SK-N-SH (cell line): ENCODE measurements around the gene LRMDA. TPM values are rescaled to one million over a fixed set of nuclear protein-coding genes. Genes with fewer than 3 reads are reported as not detected.

Experiments
- CTCF ChIA-PET: fragments of 300-600, 350-600 bp; formaldehyde crosslinking; extraction: SDS; loops from one replicate; lab custom pipeline; 2021; lab: Yijun Ruan, JAX
- POLR2A ChIA-PET: fragments of 350-600 bp; sonication (Branson Sonifier 250); formaldehyde crosslinking; extraction: SDS; loops from one replicate; lab custom pipeline; 2020; ENCODE audit warnings: antibody characterized with exemption, inconsistent platforms; lab: Yijun Ruan, JAX
- DNase-seq: peaks from one replicate; pipeline ENCODE4 v3.0.0; 2012
- H2AFZ ChIP-seq: fragments of 200-600 bp; sonication (generic); 2 replicates; pipeline ENCODE4 v1.8.1; 2016; ENCODE audit warnings: antibody characterized with exemption, mild to moderate bottlenecking, low read depth
- H3F3A ChIP-seq: fragments of 200-600 bp; sonication (generic); replicated peaks from 2 replicates; pipeline ENCODE3; 2016; ENCODE audit warnings: antibody characterized with exemption, mild to moderate bottlenecking; ENCODE audit not compliant: insufficient read depth
- H3K27ac ChIP-seq, 2 experiments: fragments of 200-500 bp in 1 of 2; fragments of 200-600 bp in 1 of 2; sonication (Bioruptor generic) in 1 of 2; sonication (generic), shearing (Covaris generic) in 1 of 2; 2 replicates each; pipeline versions ENCODE4 v1.5.1 to v1.6.1; 2014 to 2016; ENCODE audit warnings: low read depth in 2 of 2, inconsistent platforms in 1 of 2, low read length in 1 of 2, mild to moderate bottlenecking in 1 of 2, mixed read lengths in 1 of 2
- H3K27me3 ChIP-seq: fragments of 200-600 bp; sonication (generic), shearing (Covaris generic); 2 replicates; pipeline ENCODE4 v1.6.1; 2016; ENCODE audit warnings: mixed run types; ENCODE audit not compliant: insufficient read depth
- H3K36me3 ChIP-seq, 2 experiments: fragments of 200-500 bp in 1 of 2; fragments of 200-600 bp in 1 of 2; sonication (Bioruptor generic) in 1 of 2; sonication (generic) in 1 of 2; replicated peaks in 1 of 2; 2 replicates each; pipeline versions ENCODE3 to v1.5.1; 2014 to 2016; ENCODE audit warnings: low read length in 1 of 2, mild to moderate bottlenecking in 1 of 2; ENCODE audit not compliant: insufficient read depth in 2 of 2, control insufficient read depth in 1 of 2
- H3K4me1 ChIP-seq, 2 experiments: fragments of 200-500 bp in 1 of 2; fragments of 200-600 bp in 1 of 2; sonication (Bioruptor generic) in 1 of 2; sonication (generic), shearing (Covaris generic) in 1 of 2; 2 replicates each; pipeline versions ENCODE4 v1.5.1 to v1.6.1; 2014 to 2016; ENCODE audit warnings: low read depth in 1 of 2, low read length in 1 of 2, mixed run types in 1 of 2; ENCODE audit not compliant: insufficient read depth in 2 of 2, control insufficient read depth in 1 of 2
- H3K4me2 ChIP-seq: fragments of 200-600 bp; sonication (generic), shearing (Covaris generic); 2 replicates; pipeline ENCODE4 v1.6.1; 2017; ENCODE audit warnings: mixed run types
- H3K4me3 ChIP-seq, 2 experiments: fragments of 200-500 bp in 1 of 2; fragments of 200-600 bp in 1 of 2; sonication (Bioruptor generic) in 1 of 2; sonication (generic), shearing (Covaris generic) in 1 of 2; 2 replicates each; pipeline versions ENCODE4 v1.5.1 to v1.8.1; 2014 to 2016; ENCODE audit warnings: low read depth in 2 of 2, inconsistent platforms in 1 of 2, low read length in 1 of 2, mild to moderate bottlenecking in 1 of 2, mixed read lengths in 1 of 2, moderate library complexity in 1 of 2
- H3K79me2 ChIP-seq: fragments of 200-600 bp; sonication (generic); 2 replicates; pipeline ENCODE4 v1.8.1; 2017; ENCODE audit warnings: mild to moderate bottlenecking; ENCODE audit not compliant: insufficient read depth
- H3K9ac ChIP-seq: fragments of 200-600 bp; sonication (generic); 2 replicates; pipeline ENCODE4 v1.6.1; 2017; ENCODE audit warnings: mixed run types
- H3K9me2 ChIP-seq: fragments of 200-600 bp; sonication (generic); 2 replicates; pipeline ENCODE4 v1.6.1; 2017; ENCODE audit warnings: mixed run types
- H3K9me3 ChIP-seq: fragments of 200-600 bp; sonication (generic); 2 replicates; pipeline ENCODE4 v1.6.1; 2017; ENCODE audit warnings: mixed run types, mild to moderate bottlenecking, moderate library complexity
- H4K20me1 ChIP-seq: fragments of 200-600 bp; sonication (generic); 2 replicates; pipeline ENCODE4 v1.6.1; 2017; ENCODE audit warnings: mild to moderate bottlenecking, mixed run types; ENCODE audit not compliant: insufficient read depth
- CHD2 ChIP-seq: fragments of 150-350 bp; IDR thresholded peaks from 2 replicates; pipeline ENCODE4 v1.6.1; 2018; ENCODE audit warnings: low read length; ENCODE audit not compliant: partially characterized antibody
- FOXJ3 ChIP-seq: sonication (generic); formaldehyde crosslinking; IDR thresholded peaks from 2 replicates; pipeline ENCODE4 v1.5.1; 2020; ENCODE audit warnings: mild to moderate bottlenecking, missing genetic modification reagents
- MXI1 ChIP-seq: IDR thresholded peaks from 2 replicates; pipeline ENCODE4 v1.6.1; 2012; ENCODE audit warnings: mild to moderate bottlenecking, low read depth, low read length, improper control_type of control experiment
- NFIC ChIP-seq: IDR thresholded peaks from 2 replicates; pipeline ENCODE4 v1.4.0; 2012; ENCODE audit warnings: borderline replicate concordance
- NRF1 ChIP-seq: IDR thresholded peaks from 2 replicates; pipeline ENCODE4 v1.6.1; 2012; ENCODE audit warnings: low read depth, mild to moderate bottlenecking, low read length
- RAD21 ChIP-seq: IDR thresholded peaks from 2 replicates; pipeline ENCODE4 v1.6.1; 2012; ENCODE audit warnings: mild to moderate bottlenecking, low read length
- RFX5 ChIP-seq: IDR thresholded peaks from 2 replicates; pipeline ENCODE4 v1.6.1; 2012; ENCODE audit warnings: mild to moderate bottlenecking, improper control_type of control experiment, low read length
- RXRA ChIP-seq: IDR thresholded peaks from 2 replicates; pipeline ENCODE4 v1.4.0; 2012; ENCODE audit warnings: low read depth, mild to moderate bottlenecking, borderline replicate concordance
- SIN3A ChIP-seq: IDR thresholded peaks from 2 replicates; pipeline ENCODE4 v1.6.1; 2012; ENCODE audit warnings: low read depth, mild to moderate bottlenecking, low read length, moderate library complexity, borderline replicate concordance
- TAF1 ChIP-seq: IDR thresholded peaks from 2 replicates; pipeline ENCODE4 v1.6.1; 2012; ENCODE audit warnings: low read depth, mild to moderate bottlenecking, low read length, moderate library complexity, borderline replicate concordance
- WGBS: methylation state at CpG from one replicate; pipeline ENCODE4 v1.1.6; 2017; ENCODE audit warnings: low lambda C conversion rate; 5-methylcytosine and 5-hydroxymethylcytosine counted together
- polyA plus RNA-seq, 3 experiments: library from polyadenylated mRNA; depleted of rRNA; stranded (reverse); fragments of >200 nt; gene quantifications; 2 replicates each; pipeline ENCODE4 v1.2.3, GENCODE V29; 2012
- TF ChIP-seq, protein P1 (sequence below): IDR thresholded peaks from 2 replicates; pipeline ENCODE4; 2012
- TF ChIP-seq, protein P2 (sequence below): IDR thresholded peaks from 2 replicates; pipeline ENCODE4 v1.4.0; 2012; ENCODE audit warnings: low read depth, borderline replicate concordance
- TF ChIP-seq, protein P3 (sequence below): fragments of 150-350 bp; IDR thresholded peaks from 2 replicates; pipeline ENCODE4 v1.6.1; 2016; ENCODE audit warnings: mild to moderate bottlenecking, low read depth, low read length

LRMDA gene
- polyA plus RNA-seq, 1 of the 3 experiments (the other 2 are of a cell fraction): 0.95 TPM

DNA sequence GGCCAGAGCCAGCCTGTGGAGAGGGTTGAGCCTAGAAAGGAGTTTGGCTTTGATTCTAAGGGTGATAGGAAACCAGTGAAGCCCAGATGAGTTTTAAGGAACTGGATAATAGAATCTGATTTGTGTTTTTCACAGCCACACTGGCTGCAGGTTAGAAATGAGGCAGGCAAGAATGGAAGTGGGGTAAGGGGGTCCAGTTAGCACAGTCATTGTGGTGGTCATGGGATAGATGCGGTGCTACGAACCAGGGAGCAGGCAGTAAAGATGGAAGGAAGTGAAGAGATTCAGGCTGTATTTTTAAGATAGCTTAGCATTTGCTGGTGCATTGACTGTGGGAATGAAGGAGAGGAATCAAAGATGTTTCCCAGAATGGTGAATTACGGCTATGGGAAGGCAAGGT is 322.2 kb downstream of the LRMDA start:
- H3K9me3 ChIP-seq: no peaks in the 10 kb centered on the region
- H3K4me3 ChIP-seq: no peak overlapping the region
- ChIA-PET CTCF (no interaction called here), POLR2A (interaction anchor here (0.7 kb wide), 1 partner anchor 352 kb away, joined by 4 read pairs; the partner anchor contains the start of gene ZNF503)
- H3K4me2 ChIP-seq: no peak overlapping the region
- H3K4me1 ChIP-seq: no peaks in the 10 kb centered on the region; a peak in 1 of 4 replicates
- no peaks in the 10 kb centered on the region for H3K9me2 ChIP-seq
- no peaks in the 10 kb centered on the region for H3K79me2 ChIP-seq
- H3K27ac ChIP-seq: no peak overlapping the region
- no peak for TF ChIP-seq NFIC
- no peak for TF ChIP-seq RAD21
- TF ChIP-seq SIN3A: no peak
- TF ChIP-seq, protein P1, sequence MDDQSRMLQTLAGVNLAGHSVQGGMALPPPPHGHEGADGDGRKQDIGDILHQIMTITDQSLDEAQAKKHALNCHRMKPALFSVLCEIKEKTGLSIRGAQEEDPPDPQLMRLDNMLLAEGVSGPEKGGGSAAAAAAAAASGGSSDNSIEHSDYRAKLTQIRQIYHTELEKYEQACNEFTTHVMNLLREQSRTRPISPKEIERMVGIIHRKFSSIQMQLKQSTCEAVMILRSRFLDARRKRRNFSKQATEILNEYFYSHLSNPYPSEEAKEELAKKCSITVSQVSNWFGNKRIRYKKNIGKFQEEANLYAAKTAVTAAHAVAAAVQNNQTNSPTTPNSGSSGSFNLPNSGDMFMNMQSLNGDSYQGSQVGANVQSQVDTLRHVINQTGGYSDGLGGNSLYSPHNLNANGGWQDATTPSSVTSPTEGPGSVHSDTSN: no peak
- TF ChIP-seq MXI1: no peak
- TF ChIP-seq NRF1: no peak
- TF ChIP-seq, protein P2, sequence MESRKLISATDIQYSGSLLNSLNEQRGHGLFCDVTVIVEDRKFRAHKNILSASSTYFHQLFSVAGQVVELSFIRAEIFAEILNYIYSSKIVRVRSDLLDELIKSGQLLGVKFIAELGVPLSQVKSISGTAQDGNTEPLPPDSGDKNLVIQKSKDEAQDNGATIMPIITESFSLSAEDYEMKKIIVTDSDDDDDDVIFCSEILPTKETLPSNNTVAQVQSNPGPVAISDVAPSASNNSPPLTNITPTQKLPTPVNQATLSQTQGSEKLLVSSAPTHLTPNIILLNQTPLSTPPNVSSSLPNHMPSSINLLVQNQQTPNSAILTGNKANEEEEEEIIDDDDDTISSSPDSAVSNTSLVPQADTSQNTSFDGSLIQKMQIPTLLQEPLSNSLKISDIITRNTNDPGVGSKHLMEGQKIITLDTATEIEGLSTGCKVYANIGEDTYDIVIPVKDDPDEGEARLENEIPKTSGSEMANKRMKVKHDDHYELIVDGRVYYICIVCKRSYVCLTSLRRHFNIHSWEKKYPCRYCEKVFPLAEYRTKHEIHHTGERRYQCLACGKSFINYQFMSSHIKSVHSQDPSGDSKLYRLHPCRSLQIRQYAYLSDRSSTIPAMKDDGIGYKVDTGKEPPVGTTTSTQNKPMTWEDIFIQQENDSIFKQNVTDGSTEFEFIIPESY: no peak
- no peak for TF ChIP-seq FOXJ3 (CRISPR knock-in tag)
- TF ChIP-seq, protein P3, sequence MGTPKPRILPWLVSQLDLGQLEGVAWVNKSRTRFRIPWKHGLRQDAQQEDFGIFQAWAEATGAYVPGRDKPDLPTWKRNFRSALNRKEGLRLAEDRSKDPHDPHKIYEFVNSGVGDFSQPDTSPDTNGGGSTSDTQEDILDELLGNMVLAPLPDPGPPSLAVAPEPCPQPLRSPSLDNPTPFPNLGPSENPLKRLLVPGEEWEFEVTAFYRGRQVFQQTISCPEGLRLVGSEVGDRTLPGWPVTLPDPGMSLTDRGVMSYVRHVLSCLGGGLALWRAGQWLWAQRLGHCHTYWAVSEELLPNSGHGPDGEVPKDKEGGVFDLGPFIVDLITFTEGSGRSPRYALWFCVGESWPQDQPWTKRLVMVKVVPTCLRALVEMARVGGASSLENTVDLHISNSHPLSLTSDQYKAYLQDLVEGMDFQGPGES: no peak
- no peak for TF ChIP-seq RFX5
- no peak for TF ChIP-seq CHD2
- no peak for TF ChIP-seq RXRA
- no peak for TF ChIP-seq TAF1
- no peaks in the 10 kb centered on the region for H3F3A ChIP-seq
- no peaks in the 10 kb centered on the region; the same call in 1 of the 2 replicates for H3K27me3 ChIP-seq
- DNase-seq: no peak
- H4K20me1 ChIP-seq: no peaks in the 10 kb centered on the region
- H3K36me3 ChIP-seq: no peaks in the 10 kb centered on the region
- H3K9ac ChIP-seq: no peak overlapping the region
- WGBS: 88% methylated on average over 3 of the region's 3 CpGs
- no peak overlapping the region for H2AFZ ChIP-seq
